Ishikawa (cell line): Measurements from ENCODE around the gene QTRT2.

Source experiments
- CEBPB ChIP-seq: IDR thresholded peaks from 2 replicates; pipeline ENCODE4 v1.6.1; 2012
- EGR1 ChIP-seq: IDR thresholded peaks from 2 replicates; pipeline ENCODE4 v1.6.1; 2012
- EP300 ChIP-seq: IDR thresholded peaks from 2 replicates; pipeline ENCODE4 v1.6.1; 2012; ENCODE audit warnings: borderline replicate concordance
- FOXM1 ChIP-seq: IDR thresholded peaks from 2 replicates; pipeline ENCODE4 v1.6.1; 2012; ENCODE audit warnings: low read depth, borderline replicate concordance
- NFIC ChIP-seq: IDR thresholded peaks from 2 replicates; pipeline ENCODE4 v1.6.1; 2012
- RAD21 ChIP-seq: IDR thresholded peaks from 2 replicates; pipeline ENCODE4 v1.6.1; 2012; ENCODE audit warnings: low read depth
- TAF1 ChIP-seq: IDR thresholded peaks from 2 replicates; pipeline ENCODE4 v1.6.1; 2012; ENCODE audit warnings: low read depth, mild to moderate bottlenecking
- TCF12 ChIP-seq: IDR thresholded peaks from 2 replicates; pipeline ENCODE4 v1.6.1; 2012; ENCODE audit warnings: low read depth
- TEAD4 ChIP-seq: IDR thresholded peaks from 2 replicates; pipeline ENCODE4 v1.6.1; 2012
- YY1 ChIP-seq: IDR thresholded peaks from 2 replicates; pipeline ENCODE4 v1.6.1; 2012; ENCODE audit warnings: low read depth
- TF ChIP-seq, protein P1 (sequence below): IDR thresholded peaks from 2 replicates; pipeline ENCODE4 v1.6.1; 2012
- TF ChIP-seq, protein P2 (sequence below): IDR thresholded peaks from 2 replicates; pipeline ENCODE4 v1.6.1; 2012
- TF ChIP-seq, protein P3 (sequence below): IDR thresholded peaks from 2 replicates; pipeline ENCODE4 v1.6.1; 2012; ENCODE audit warnings: low read depth, mild to moderate bottlenecking

DNA sequence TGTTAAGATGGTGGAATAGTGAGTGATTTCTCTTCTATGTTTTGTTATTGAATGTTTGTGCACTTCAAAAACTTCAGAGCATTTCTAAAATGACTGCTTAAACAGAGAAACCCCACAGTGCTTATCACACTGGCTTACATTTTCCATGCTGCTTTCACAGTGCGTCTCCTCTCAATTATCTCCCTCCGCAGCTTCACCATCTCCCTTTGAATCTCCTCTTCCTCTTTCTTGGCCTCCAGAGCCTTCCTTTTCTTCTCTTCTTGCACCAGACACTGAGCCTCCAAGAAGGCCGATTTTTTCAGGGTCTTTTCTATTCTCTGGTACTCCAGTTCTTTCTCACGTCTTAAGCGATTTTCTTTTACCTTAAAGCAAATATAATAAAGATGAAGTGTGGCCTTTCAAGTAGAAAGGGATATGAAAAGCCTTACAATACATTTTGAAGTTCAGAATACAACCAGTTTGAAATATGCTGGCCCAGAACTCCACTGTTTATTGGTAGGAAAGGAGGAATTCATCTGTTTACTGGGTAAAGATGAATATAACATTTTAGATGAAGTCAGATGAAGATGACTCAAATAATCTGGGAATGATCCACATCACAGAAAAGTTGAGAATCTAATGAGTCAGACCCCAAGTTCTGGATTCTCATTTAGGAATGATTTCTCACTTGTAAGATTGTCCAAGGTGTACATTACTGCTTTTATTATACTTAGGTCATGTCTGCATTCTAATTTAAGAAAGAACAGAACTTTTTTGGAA is 21.6 kb upstream of the QTRT2 start:
- no peak for TF ChIP-seq EP300
- TF ChIP-seq, protein P1, sequence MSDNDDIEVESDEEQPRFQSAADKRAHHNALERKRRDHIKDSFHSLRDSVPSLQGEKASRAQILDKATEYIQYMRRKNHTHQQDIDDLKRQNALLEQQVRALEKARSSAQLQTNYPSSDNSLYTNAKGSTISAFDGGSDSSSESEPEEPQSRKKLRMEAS, result no peak
- TF ChIP-seq, protein P2, sequence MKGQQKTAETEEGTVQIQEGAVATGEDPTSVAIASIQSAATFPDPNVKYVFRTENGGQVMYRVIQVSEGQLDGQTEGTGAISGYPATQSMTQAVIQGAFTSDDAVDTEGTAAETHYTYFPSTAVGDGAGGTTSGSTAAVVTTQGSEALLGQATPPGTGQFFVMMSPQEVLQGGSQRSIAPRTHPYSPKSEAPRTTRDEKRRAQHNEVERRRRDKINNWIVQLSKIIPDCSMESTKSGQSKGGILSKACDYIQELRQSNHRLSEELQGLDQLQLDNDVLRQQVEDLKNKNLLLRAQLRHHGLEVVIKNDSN, result no peak
- TF ChIP-seq, protein P3, sequence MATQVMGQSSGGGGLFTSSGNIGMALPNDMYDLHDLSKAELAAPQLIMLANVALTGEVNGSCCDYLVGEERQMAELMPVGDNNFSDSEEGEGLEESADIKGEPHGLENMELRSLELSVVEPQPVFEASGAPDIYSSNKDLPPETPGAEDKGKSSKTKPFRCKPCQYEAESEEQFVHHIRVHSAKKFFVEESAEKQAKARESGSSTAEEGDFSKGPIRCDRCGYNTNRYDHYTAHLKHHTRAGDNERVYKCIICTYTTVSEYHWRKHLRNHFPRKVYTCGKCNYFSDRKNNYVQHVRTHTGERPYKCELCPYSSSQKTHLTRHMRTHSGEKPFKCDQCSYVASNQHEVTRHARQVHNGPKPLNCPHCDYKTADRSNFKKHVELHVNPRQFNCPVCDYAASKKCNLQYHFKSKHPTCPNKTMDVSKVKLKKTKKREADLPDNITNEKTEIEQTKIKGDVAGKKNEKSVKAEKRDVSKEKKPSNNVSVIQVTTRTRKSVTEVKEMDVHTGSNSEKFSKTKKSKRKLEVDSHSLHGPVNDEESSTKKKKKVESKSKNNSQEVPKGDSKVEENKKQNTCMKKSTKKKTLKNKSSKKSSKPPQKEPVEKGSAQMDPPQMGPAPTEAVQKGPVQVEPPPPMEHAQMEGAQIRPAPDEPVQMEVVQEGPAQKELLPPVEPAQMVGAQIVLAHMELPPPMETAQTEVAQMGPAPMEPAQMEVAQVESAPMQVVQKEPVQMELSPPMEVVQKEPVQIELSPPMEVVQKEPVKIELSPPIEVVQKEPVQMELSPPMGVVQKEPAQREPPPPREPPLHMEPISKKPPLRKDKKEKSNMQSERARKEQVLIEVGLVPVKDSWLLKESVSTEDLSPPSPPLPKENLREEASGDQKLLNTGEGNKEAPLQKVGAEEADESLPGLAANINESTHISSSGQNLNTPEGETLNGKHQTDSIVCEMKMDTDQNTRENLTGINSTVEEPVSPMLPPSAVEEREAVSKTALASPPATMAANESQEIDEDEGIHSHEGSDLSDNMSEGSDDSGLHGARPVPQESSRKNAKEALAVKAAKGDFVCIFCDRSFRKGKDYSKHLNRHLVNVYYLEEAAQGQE, result no peak
- TF ChIP-seq CEBPB, result no peak
- no peak for TF ChIP-seq EGR1
- no peak for TF ChIP-seq TEAD4
- no peak for TF ChIP-seq TAF1
- TF ChIP-seq RAD21, result no peak
- no peak for TF ChIP-seq FOXM1
- no peak for TF ChIP-seq TCF12
- TF ChIP-seq YY1, result no peak
- TF ChIP-seq NFIC, result no peak
